ENCODE data around the gene AGBL1.

The AGBL1 gene

GRCh38 chr15:86491118-86491517 is 411.4 kb downstream of the AGBL1 start:
- no peaks in the 10 kb centered on the region for H3K79me1 ChIP-seq (replicated peaks; ENCODE audit: low read length, poor library complexity, severe bottlenecking)
- no peak overlapping the region for H3K4me3 ChIP-seq (ENCODE audit: insufficient read depth in 1 of 2, low read depth in 1 of 2, low read length in 2 of 2)
- H3K4ac ChIP-seq (ENCODE audit: low read depth in 1 of 2, low read length in 2 of 2) = no peak overlapping the region
- H2BK15ac ChIP-seq (ENCODE audit: low read depth, poor library complexity, severe bottlenecking) = no peak overlapping the region
- H3K9ac ChIP-seq (ENCODE audit: low read length) = no peak overlapping the region
- no peak overlapping the region for H4K8ac ChIP-seq (ENCODE audit: low read length)
- H3K18ac ChIP-seq (ENCODE audit: low read depth in 1 of 2, low read length in 2 of 2) = no peak overlapping the region
- no peak overlapping the region for H2BK5ac ChIP-seq (ENCODE audit: low read depth, low read length, poor library complexity, severe bottlenecking)
- H2AFZ ChIP-seq (ENCODE audit: low read depth, low read length) = no peak overlapping the region
- no peak overlapping the region for H3K27ac ChIP-seq (ENCODE audit: low read length, poor library complexity, severe bottlenecking)
- H3K23ac ChIP-seq (ENCODE audit: low read length in 2 of 2) = no peak overlapping the region
- H3K9me3 ChIP-seq (ENCODE audit: control insufficient read depth, low read length) = no peaks in the 10 kb centered on the region
- H3K4me2 ChIP-seq (ENCODE audit: low read length, poor library complexity, severe bottlenecking) = no peak overlapping the region
- no peak overlapping the region for H2AK5ac ChIP-seq (ENCODE audit: low read length, severe bottlenecking)
- no peak overlapping the region for H4K91ac ChIP-seq (ENCODE audit: low read length)
- H3K36me3 ChIP-seq (ENCODE audit: control insufficient read depth in 1 of 2, insufficient read depth in 2 of 2, low read depth in 1 of 2, low read length in 2 of 2) = no peaks in the 10 kb centered on the region
- DNase-seq = no peak
- no peak overlapping the region for H3K14ac ChIP-seq (ENCODE audit: low read length in 2 of 2)
- H3K27me3 ChIP-seq (ENCODE audit: control insufficient read depth in 1 of 2, insufficient read depth in 1 of 2, low read length in 2 of 2) = no peaks in the 10 kb centered on the region
- H3K4me1 ChIP-seq (ENCODE audit: control insufficient read depth, insufficient read depth, low read depth, low read length) = no peaks in the 10 kb centered on the region
- no peak overlapping the region for H2BK12ac ChIP-seq (ENCODE audit: low read length in 2 of 2)
- WGBS = 94% methylated on average over 2 of the region's 2 CpGs
- H2BK120ac ChIP-seq (ENCODE audit: low read depth, low read length) = no peak overlapping the region

GRCh38 chr15:86493884-86494283 is 414.2 kb downstream of the AGBL1 start:
- no peak overlapping the region for H2BK120ac ChIP-seq (ENCODE audit: low read depth, low read length)
- H2BK5ac ChIP-seq (ENCODE audit: low read depth, low read length, poor library complexity, severe bottlenecking) = no peak overlapping the region
- no peak overlapping the region for H4K8ac ChIP-seq (ENCODE audit: low read length)
- H3K4ac ChIP-seq (ENCODE audit: low read depth in 1 of 2, low read length in 2 of 2) = no peak overlapping the region
- WGBS = 50% methylated on average over 2 of the region's 3 CpGs
- H3K79me1 ChIP-seq (replicated peaks; ENCODE audit: low read length, poor library complexity, severe bottlenecking) = no peaks in the 10 kb centered on the region
- no peaks in the 10 kb centered on the region for H3K9me3 ChIP-seq (ENCODE audit: control insufficient read depth, low read length)
- no peak overlapping the region for H2AK5ac ChIP-seq (ENCODE audit: low read length, severe bottlenecking)
- H2AFZ ChIP-seq (ENCODE audit: low read depth, low read length) = no peak overlapping the region
- H3K4me2 ChIP-seq (ENCODE audit: low read length, poor library complexity, severe bottlenecking) = no peak overlapping the region
- no peak overlapping the region for H3K9ac ChIP-seq (ENCODE audit: low read length)
- no peak overlapping the region for H3K14ac ChIP-seq (ENCODE audit: low read length in 2 of 2)
- H2BK12ac ChIP-seq (ENCODE audit: low read length in 2 of 2) = no peak overlapping the region
- H3K27ac ChIP-seq (ENCODE audit: low read length, poor library complexity, severe bottlenecking) = no peak overlapping the region
- H3K27me3 ChIP-seq (ENCODE audit: control insufficient read depth in 1 of 2, insufficient read depth in 1 of 2, low read length in 2 of 2) = no peaks in the 10 kb centered on the region
- H4K91ac ChIP-seq (ENCODE audit: low read length) = no peak overlapping the region
- peak; percentile 64 for DNase-seq
- no peak overlapping the region for H3K23ac ChIP-seq (ENCODE audit: low read length in 2 of 2)
- no peak overlapping the region for H2BK15ac ChIP-seq (ENCODE audit: low read depth, poor library complexity, severe bottlenecking)
- H3K4me1 ChIP-seq (ENCODE audit: control insufficient read depth, insufficient read depth, low read depth, low read length) = no peaks in the 10 kb centered on the region
- no peak overlapping the region for H3K18ac ChIP-seq (ENCODE audit: low read depth in 1 of 2, low read length in 2 of 2)
- no peak overlapping the region for H3K4me3 ChIP-seq (ENCODE audit: insufficient read depth in 1 of 2, low read depth in 1 of 2, low read length in 2 of 2)
- H3K36me3 ChIP-seq (ENCODE audit: control insufficient read depth in 1 of 2, insufficient read depth in 2 of 2, low read depth in 1 of 2, low read length in 2 of 2) = no peaks in the 10 kb centered on the region

- no peak overlapping the region for H3K4me3 ChIP-seq (ENCODE audit: insufficient read depth in 1 of 2, low read depth in 1 of 2, low read length in 2 of 2)
- no peaks in the 10 kb centered on the region for H3K27me3 ChIP-seq (ENCODE audit: control insufficient read depth in 1 of 2, insufficient read depth in 1 of 2, low read length in 2 of 2)
- no peak for DNase-seq
- H3K27ac ChIP-seq (ENCODE audit: low read length, poor library complexity, severe bottlenecking) = no peak overlapping the region
- H3K4ac ChIP-seq (ENCODE audit: low read depth in 1 of 2, low read length in 2 of 2) = no peak overlapping the region
- no peak overlapping the region for H4K8ac ChIP-seq (ENCODE audit: low read length)
- no peak overlapping the region for H2BK120ac ChIP-seq (ENCODE audit: low read depth, low read length)
- H3K4me1 ChIP-seq (ENCODE audit: control insufficient read depth, insufficient read depth, low read depth, low read length) = no peaks in the 10 kb centered on the region
- no peak overlapping the region for H2BK5ac ChIP-seq (ENCODE audit: low read depth, low read length, poor library complexity, severe bottlenecking)
- H3K36me3 ChIP-seq (ENCODE audit: control insufficient read depth in 1 of 2, insufficient read depth in 2 of 2, low read depth in 1 of 2, low read length in 2 of 2) = no peaks in the 10 kb centered on the region
- H3K4me2 ChIP-seq (ENCODE audit: low read length, poor library complexity, severe bottlenecking) = no peak overlapping the region
- H3K23ac ChIP-seq (ENCODE audit: low read length in 2 of 2) = no peak overlapping the region
- H3K18ac ChIP-seq (ENCODE audit: low read depth in 1 of 2, low read length in 2 of 2) = no peak overlapping the region
- no peak overlapping the region for H2AK5ac ChIP-seq (ENCODE audit: low read length, severe bottlenecking)
- H3K9me3 ChIP-seq (ENCODE audit: control insufficient read depth, low read length) = no peaks in the 10 kb centered on the region
- no CpG with 5 or more reads among the region's 1 CpG for WGBS
- no peak overlapping the region for H3K9ac ChIP-seq (ENCODE audit: low read length)
- no peaks in the 10 kb centered on the region for H3K79me1 ChIP-seq (replicated peaks; ENCODE audit: low read length, poor library complexity, severe bottlenecking)
- H2BK15ac ChIP-seq (ENCODE audit: low read depth, poor library complexity, severe bottlenecking) = no peak overlapping the region
- H2BK12ac ChIP-seq (ENCODE audit: low read length in 2 of 2) = no peak overlapping the region
- H3K14ac ChIP-seq (ENCODE audit: low read length in 2 of 2) = no peak overlapping the region
- H2AFZ ChIP-seq (ENCODE audit: low read depth, low read length) = no peak overlapping the region
- no peak overlapping the region for H4K91ac ChIP-seq (ENCODE audit: low read length)
These were observed 414.8 kb downstream of the AGBL1 start for GRCh38 chr15:86494475-86494874.

GRCh38 chr15:86502301-86502700 is 422.6 kb downstream of the AGBL1 start:
- no peak overlapping the region for H3K23ac ChIP-seq (ENCODE audit: low read length in 2 of 2)
- no peak for DNase-seq
- no peak overlapping the region for H2BK12ac ChIP-seq (ENCODE audit: low read length in 2 of 2)
- H2BK5ac ChIP-seq (ENCODE audit: low read depth, low read length, poor library complexity, severe bottlenecking) = no peak overlapping the region
- H4K91ac ChIP-seq (ENCODE audit: low read length) = no peak overlapping the region
- no peaks in the 10 kb centered on the region for H3K79me1 ChIP-seq (replicated peaks; ENCODE audit: low read length, poor library complexity, severe bottlenecking)
- no peak overlapping the region for H3K4me2 ChIP-seq (ENCODE audit: low read length, poor library complexity, severe bottlenecking)
- no peak overlapping the region for H3K9ac ChIP-seq (ENCODE audit: low read length)
- WGBS = no CpG with 5 or more reads among the region's 1 CpG
- no peak overlapping the region for H4K8ac ChIP-seq (ENCODE audit: low read length)
- no peak overlapping the region for H3K4me3 ChIP-seq (ENCODE audit: insufficient read depth in 1 of 2, low read depth in 1 of 2, low read length in 2 of 2)
- no peaks in the 10 kb centered on the region for H3K4me1 ChIP-seq (ENCODE audit: control insufficient read depth, insufficient read depth, low read depth, low read length)
- H3K36me3 ChIP-seq (ENCODE audit: control insufficient read depth in 1 of 2, insufficient read depth in 2 of 2, low read depth in 1 of 2, low read length in 2 of 2) = no peaks in the 10 kb centered on the region
- H3K14ac ChIP-seq (ENCODE audit: low read length in 2 of 2) = no peak overlapping the region
- H3K18ac ChIP-seq (ENCODE audit: low read depth in 1 of 2, low read length in 2 of 2) = no peak overlapping the region
- no peak overlapping the region for H3K27ac ChIP-seq (ENCODE audit: low read length, poor library complexity, severe bottlenecking)
- H3K9me3 ChIP-seq (ENCODE audit: control insufficient read depth, low read length) = peaks cover 17% of the 10 kb centered on the region
- no peaks in the 10 kb centered on the region for H3K27me3 ChIP-seq (ENCODE audit: control insufficient read depth in 1 of 2, insufficient read depth in 1 of 2, low read length in 2 of 2)
- no peak overlapping the region for H2AFZ ChIP-seq (ENCODE audit: low read depth, low read length)
- no peak overlapping the region for H2BK15ac ChIP-seq (ENCODE audit: low read depth, poor library complexity, severe bottlenecking)
- no peak overlapping the region for H2AK5ac ChIP-seq (ENCODE audit: low read length, severe bottlenecking)
- no peak overlapping the region for H2BK120ac ChIP-seq (ENCODE audit: low read depth, low read length)
- H3K4ac ChIP-seq (ENCODE audit: low read depth in 1 of 2, low read length in 2 of 2) = no peak overlapping the region

All from mesenchymal stem cell (in vitro differentiated cells and primary cell).